Smooth muscle cell (in vitro differentiated cells): Measurements from ENCODE around the gene ALKBH2. TPM values are rescaled to one million over a fixed set of nuclear protein-coding genes. Genes with fewer than 3 reads are reported as not detected.

ENCODE experiments used
- DNase-seq: peaks from one replicate; lab custom pipeline; 2025; ENCODE audit not compliant: unreplicated experiment; lab: John Stamatoyannopoulos, UW
- H2AFZ ChIP-seq: fragments of 200-600 bp; sonication (generic); 2 replicates; pipeline ENCODE4 v1.6.0; 2016; ENCODE audit warnings: antibody characterized with exemption, low read depth, mild to moderate bottlenecking
- H3F3A ChIP-seq: fragments of 200-600 bp; sonication (generic); 2 replicates; pipeline ENCODE4 v1.6.0; 2017; ENCODE audit warnings: antibody characterized with exemption, low read depth
- H3K27ac ChIP-seq: fragments of 200-600 bp; sonication (generic); 2 replicates; pipeline ENCODE4 v1.5.1; 2016; ENCODE audit warnings: low read depth, mild to moderate bottlenecking
- H3K27me3 ChIP-seq: fragments of 200-600 bp; sonication (generic); 2 replicates; pipeline ENCODE4 v1.6.1; 2016; ENCODE audit warnings: low read depth, mild to moderate bottlenecking
- H3K36me3 ChIP-seq: fragments of 200-600 bp; sonication (generic); 2 replicates; pipeline ENCODE4 v1.5.1; 2016; ENCODE audit warnings: low read depth
- H3K4me1 ChIP-seq: fragments of 200-600 bp; sonication (generic); 2 replicates; pipeline ENCODE4 v1.5.1; 2016; ENCODE audit warnings: low read depth
- H3K4me2 ChIP-seq: fragments of 200-600 bp; sonication (generic); 2 replicates; pipeline ENCODE4 v1.6.0; 2016; ENCODE audit warnings: mild to moderate bottlenecking
- H3K4me3 ChIP-seq: fragments of 200-600 bp; sonication (generic); 2 replicates; pipeline ENCODE4 v1.5.1; 2016; ENCODE audit warnings: mild to moderate bottlenecking
- H3K79me2 ChIP-seq: fragments of 200-600 bp; sonication (generic); 2 replicates; pipeline ENCODE4 v1.6.0; 2016; ENCODE audit warnings: low read depth, mild to moderate bottlenecking
- H3K9ac ChIP-seq: fragments of 200-600 bp; sonication (generic); 2 replicates; pipeline ENCODE4 v1.6.0; 2016; ENCODE audit warnings: low read depth
- H3K9me3 ChIP-seq: fragments of 200-600 bp; sonication (generic); replicated peaks from 2 replicates; pipeline ENCODE4 v1.5.1; 2016; ENCODE audit warnings: low read depth
- H4K20me1 ChIP-seq: fragments of 200-600 bp; sonication (generic); 2 replicates; pipeline ENCODE4 v1.6.0; 2016; ENCODE audit warnings: low read depth
- CTCF ChIP-seq: fragments of 200-600 bp; sonication (generic); IDR thresholded peaks from 2 replicates; pipeline ENCODE4 v1.5.1; 2017; ENCODE audit warnings: borderline replicate concordance, mild to moderate bottlenecking, antibody characterized with exemption; ENCODE audit not compliant: insufficient read depth, poor library complexity, severe bottlenecking
- WGBS: methylation state at CpG from one replicate; pipeline ENCODE4 v1.1.7; 2016; ENCODE audit warnings: low lambda C conversion rate; 5-methylcytosine and 5-hydroxymethylcytosine counted together
- polyA plus RNA-seq: library from polyadenylated mRNA; unstranded; fragments of >200 nt; fragmentation: Nextera tagmentation; extraction: Ambion mirVana; gene quantifications from 2 replicates; pipeline ENCODE4 v1.2.1, GENCODE V29; 2016
- total RNA-seq: library from RNA; depleted of rRNA; stranded (reverse); fragments of >200 nt; gene quantifications from 2 replicates; pipeline ENCODE4 v1.2.3, GENCODE V29; 2014

The ALKBH2 gene
- total and polyA plus RNA-seq, 2 experiments from 2014 or later = 13.6 to 17.6 TPM

- no peaks in the 10 kb centered on the region for H3K4me1 ChIP-seq
- H3K79me2 ChIP-seq = no peaks in the 10 kb centered on the region
- no peak overlapping the region for H3K9ac ChIP-seq
- H3K36me3 ChIP-seq = peaks cover 15% of the 10 kb centered on the region
- no peak overlapping the region for H3K4me3 ChIP-seq
- WGBS = 99% methylated on average over 3 of the region's 3 CpGs
- H3F3A ChIP-seq = no peaks in the 10 kb centered on the region
- no peaks in the 10 kb centered on the region for H4K20me1 ChIP-seq
- H2AFZ ChIP-seq = no peak overlapping the region
- no peaks in the 10 kb centered on the region for H3K9me3 ChIP-seq
- no peak overlapping the region for H3K4me2 ChIP-seq
- H3K27me3 ChIP-seq = no peaks in the 10 kb centered on the region
- no peak for TF ChIP-seq CTCF
- DNase-seq = no peak
- H3K27ac ChIP-seq = no peak overlapping the region
Observed at GRCh38 chr12:109064143-109064542, 29.1 kb downstream of the ALKBH2 start.

- Histone ChIP-seq H3K4me3 (no peak overlapping the region), H2AFZ (no peak overlapping the region), H3K9ac (no peak overlapping the region), H3K36me3 (peaks cover 3% of the 10 kb centered on the region), H3F3A (no peaks in the 10 kb centered on the region), H3K9me3 (no peaks in the 10 kb centered on the region), H3K27me3 (no peaks in the 10 kb centered on the region), H3K79me2 (peaks cover 9% of the 10 kb centered on the region), H4K20me1 (no peaks in the 10 kb centered on the region), H3K4me2 (no peak overlapping the region), H3K4me1 (no peaks in the 10 kb centered on the region), H3K27ac (no peak overlapping the region)
- no peak for DNase-seq
- WGBS = 95% methylated on average over 6 of the region's 6 CpGs
- TF ChIP-seq CTCF = no peak
Observed at GRCh38 chr12:109058773-109059172, 34.5 kb downstream of the ALKBH2 start.

- no peak overlapping the region for H3K27ac ChIP-seq
- WGBS = 100% methylated on average over 1 of the region's 1 CpG
- peaks cover 6% of the 10 kb centered on the region for H3K4me1 ChIP-seq
- peaks cover 9% of the 10 kb centered on the region for H3K79me2 ChIP-seq
- no peaks in the 10 kb centered on the region for H3K9me3 ChIP-seq
- H3K27me3 ChIP-seq = no peaks in the 10 kb centered on the region
- H3K4me2 ChIP-seq = no peak overlapping the region
- no peaks in the 10 kb centered on the region for H3F3A ChIP-seq
- H3K36me3 ChIP-seq = peaks cover 3% of the 10 kb centered on the region
- no peak overlapping the region for H3K9ac ChIP-seq
- no peak overlapping the region for H3K4me3 ChIP-seq
- DNase-seq = no peak
- no peak for TF ChIP-seq CTCF
- H4K20me1 ChIP-seq = no peaks in the 10 kb centered on the region
- no peak overlapping the region for H2AFZ ChIP-seq
Observed at GRCh38 chr12:109057376-109057775, 35.9 kb downstream of the ALKBH2 start.

GRCh38 chr12:109056891-109057290 lies 36.4 kb downstream of the ALKBH2 start:
- Histone ChIP-seq H3K4me2 (no peak overlapping the region), H3K9ac (no peak overlapping the region), H3K27ac (no peak overlapping the region), H4K20me1 (no peaks in the 10 kb centered on the region), H3K79me2 (peaks cover 9% of the 10 kb centered on the region), H2AFZ (no peak overlapping the region), H3K4me3 (no peak overlapping the region), H3K27me3 (no peaks in the 10 kb centered on the region), H3K9me3 (no peaks in the 10 kb centered on the region), H3F3A (no peaks in the 10 kb centered on the region), H3K36me3 (peaks cover 3% of the 10 kb centered on the region), H3K4me1 (peaks cover 6% of the 10 kb centered on the region)
- no peak for TF ChIP-seq CTCF
- 94% methylated on average over 3 of the region's 3 CpGs for WGBS
- no peak for DNase-seq
